Ramos (cell line): ENCODE data around the gene TNFRSF1B.

Source experiments
- in situ Hi-C: fragments of 300-500 bp; cut with MboI; formaldehyde crosslinking; loops from one replicate; pipeline ENCODE4 v1.14.3; 2022; ENCODE audit warnings: low sequenced_read_pairs; ENCODE audit not compliant: unreplicated experiment

TNFRSF1B gene

GRCh38 chr1:12249748-12250147, 83.0 kb downstream of the TNFRSF1B start:
- in situ Hi-C loops = no loop called here

- in situ Hi-C loops = no loop called here
Observed at GRCh38 chr1:12251442-12251841, 84.7 kb downstream of the TNFRSF1B start.

- in situ Hi-C loops = no loop called here
Observed at GRCh38 chr1:12255913-12256312, 89.1 kb downstream of the TNFRSF1B start.

- in situ Hi-C loops = no loop called here
Observed at GRCh38 chr1:12258272-12258671, 91.5 kb downstream of the TNFRSF1B start.
